Colon (tissue), 2 donors: ENCODE measurements around the gene L1TD1.
"Not testable (repeated sequence)": the region's sequence is repeated elsewhere in the genome, so short reads cannot be mapped to it uniquely, and the experiment has no call there.

ENCODE experiments used
- FAIRE-seq: peaks from 2 replicates; lab custom pipeline; 2012; peaks lifted over from hg19 to GRCh38; lab: Jason Lieb, UNC
- donor health status: control.
- donor health status: control.

The L1TD1 gene

DNA sequence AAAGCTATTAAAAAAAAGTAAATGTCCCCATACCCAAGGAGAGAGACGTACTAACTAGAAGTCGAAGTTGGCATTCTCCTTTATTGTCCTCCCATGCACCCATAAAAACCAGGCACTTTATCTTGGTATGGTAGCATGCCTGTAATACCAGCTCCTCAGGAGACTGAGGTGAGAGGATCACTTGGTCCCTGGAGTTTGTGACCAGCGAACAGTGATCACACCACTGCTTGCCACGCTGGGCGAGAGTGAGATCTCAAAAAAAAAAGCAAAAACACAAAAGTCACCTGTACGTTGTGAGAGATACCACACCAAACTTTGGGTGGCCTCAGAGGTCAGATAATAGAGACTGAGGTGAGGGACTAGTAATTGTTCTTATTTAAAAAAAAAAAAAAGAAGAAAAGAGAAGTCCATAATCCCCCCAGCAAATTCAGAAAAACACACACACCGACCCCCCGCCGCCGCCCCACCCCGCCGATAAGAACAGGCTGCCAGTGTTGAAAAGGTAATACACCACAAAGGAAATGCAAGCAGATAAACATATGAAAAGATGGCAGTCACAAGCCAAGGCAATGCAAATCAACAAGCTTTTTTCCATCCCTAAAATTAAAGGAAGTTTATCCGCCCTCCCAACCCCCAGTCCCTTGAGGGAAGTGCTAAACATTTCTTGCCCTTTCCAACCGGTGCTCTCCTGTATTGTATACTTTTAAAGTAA lies 3.6 kb downstream of the L1TD1 start:
- FAIRE-seq: no peak

DNA sequence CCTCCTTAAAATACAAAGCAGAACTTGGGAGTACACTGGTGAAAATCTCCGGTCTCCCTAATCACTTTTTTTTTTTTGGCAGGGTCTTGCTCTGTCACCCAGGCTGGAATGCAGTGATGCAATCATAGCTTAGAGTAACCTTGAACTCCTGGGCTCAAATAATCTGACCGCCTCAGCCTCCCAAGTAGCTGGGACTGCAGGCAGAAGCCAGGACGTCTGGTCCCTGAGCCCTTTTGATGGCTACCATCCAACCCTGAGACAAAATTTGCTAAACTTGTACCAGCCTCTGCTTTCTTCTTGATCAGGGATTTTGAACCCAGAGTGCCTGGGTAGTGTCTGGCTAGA lies 4.1 kb downstream of the L1TD1 start:
- FAIRE-seq: no peak

DNA sequence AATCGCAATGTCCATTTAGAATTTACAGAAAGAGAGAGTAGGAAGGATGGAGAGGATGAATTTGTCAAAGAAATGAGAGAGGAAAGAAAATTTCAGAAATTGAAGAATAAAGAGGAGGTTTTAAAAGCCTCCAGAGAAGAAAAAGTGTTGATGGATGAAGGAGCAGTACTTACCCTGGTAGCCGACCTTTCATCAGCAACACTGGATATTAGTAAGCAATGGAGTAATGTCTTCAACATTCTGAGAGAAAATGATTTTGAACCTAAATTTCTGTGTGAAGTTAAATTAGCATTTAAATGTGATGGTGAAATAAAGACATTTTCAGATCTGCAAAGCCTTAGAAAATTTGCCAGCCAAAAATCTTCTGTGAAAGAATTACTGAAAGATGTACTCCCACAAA lies 12.5 kb downstream of the L1TD1 start:
- FAIRE-seq: no peak

DNA sequence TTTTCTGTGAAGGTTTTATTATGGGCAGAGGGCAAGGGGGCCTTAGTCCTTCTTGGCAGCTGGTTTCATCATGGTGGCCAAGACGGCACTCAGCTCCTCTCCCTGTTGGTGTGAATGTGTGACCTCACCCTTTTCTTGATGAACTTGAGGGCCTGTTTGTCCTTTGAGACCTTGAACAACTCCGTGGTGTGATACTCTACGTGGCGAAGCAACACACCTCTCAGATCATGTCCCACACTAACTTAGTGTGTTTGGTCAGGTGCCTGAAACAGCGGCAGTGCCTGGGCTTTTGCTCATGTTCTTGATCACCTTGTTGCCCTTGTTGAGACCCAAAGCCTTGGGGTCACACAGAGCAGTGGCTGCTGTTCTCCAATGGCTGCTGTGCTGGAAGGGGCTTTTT lies 13.4 kb downstream of the L1TD1 start:
- no peak for FAIRE-seq

DNA sequence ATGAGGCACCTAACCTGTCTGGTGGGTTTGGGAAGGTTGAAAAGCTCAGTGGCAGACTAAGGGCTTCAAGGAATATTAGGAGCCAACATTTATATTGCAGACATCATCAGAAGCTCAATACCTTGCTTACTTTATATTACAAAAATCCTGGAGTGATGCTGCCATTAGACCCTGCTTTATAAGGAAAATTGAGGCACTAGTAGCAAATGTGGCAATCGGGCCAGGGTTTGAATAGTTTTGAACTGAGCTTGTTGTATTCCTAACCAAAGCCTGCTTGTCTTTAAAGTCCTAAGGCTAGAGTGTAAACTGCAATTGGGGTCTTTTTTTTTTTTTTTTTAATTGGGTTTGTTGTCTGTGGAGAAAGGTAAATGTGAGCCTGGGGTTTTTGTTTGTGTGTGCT lies 14.3 kb downstream of the L1TD1 start:
- FAIRE-seq: no peak

DNA sequence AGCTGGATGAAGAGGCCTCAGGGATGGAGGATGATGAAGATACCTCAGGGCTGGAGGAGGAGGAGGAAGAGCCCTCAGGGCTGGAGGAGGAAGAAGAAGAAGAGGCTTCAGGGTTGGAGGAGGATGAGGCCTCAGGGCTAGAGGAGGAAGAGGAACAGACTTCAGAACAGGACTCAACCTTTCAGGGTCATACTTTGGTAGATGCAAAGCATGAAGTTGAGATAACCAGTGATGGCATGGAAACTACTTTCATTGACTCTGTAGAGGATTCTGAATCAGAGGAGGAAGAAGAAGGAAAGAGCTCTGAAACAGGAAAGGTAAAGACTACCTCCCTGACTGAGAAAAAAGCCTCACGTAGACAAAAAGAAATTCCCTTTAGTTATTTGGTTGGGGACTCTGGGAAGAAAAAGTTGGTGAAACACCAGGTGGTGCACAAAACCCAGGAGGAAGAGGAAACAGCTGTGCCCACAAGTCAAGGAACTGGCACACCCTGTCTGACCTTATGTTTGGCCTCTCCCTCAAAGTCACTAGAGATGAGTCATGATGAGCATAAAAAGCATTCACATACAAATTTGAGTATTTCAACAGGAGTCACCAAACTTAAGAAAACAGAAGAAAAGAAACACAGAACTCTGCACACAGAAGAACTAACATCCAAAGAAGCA lies 15.4 kb downstream of the L1TD1 start:
- no peak for FAIRE-seq

DNA sequence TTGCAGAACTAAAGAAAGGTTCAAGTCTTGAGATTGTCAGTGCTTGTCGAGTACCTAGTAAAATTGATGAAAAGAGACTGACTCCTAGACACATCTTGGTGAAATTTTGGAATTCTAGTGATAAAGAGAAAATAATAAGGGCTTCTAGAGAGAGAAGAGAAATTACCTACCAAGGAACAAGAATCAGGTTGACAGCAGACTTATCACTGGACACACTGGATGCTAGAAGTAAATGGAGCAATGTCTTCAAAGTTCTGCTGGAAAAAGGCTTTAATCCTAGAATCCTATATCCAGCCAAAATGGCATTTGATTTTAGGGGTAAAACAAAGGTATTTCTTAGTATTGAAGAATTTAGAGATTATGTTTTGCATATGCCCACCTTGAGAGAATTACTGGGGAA lies 16.3 kb downstream of the L1TD1 start:
- FAIRE-seq: no peak

DNA sequence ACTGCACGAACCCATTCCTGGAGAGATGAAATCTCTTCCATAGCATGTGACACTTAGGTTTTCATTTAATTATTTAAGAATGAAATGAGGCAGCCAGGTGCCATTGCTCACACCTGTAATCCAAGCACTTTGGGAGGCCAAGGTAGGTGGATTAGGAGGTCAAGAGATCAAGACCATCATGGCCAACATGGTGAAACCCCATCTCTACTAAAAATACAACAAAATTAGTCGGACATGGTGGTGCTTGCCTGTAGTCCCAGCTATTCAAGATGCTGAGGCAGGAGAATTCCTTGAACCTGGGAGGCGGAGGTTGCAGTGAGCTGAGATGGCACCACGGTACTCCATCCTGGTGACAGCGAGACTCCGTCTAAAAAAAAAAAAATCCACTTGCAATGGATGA lies 17.8 kb downstream of the L1TD1 start:
- no peak for FAIRE-seq

DNA sequence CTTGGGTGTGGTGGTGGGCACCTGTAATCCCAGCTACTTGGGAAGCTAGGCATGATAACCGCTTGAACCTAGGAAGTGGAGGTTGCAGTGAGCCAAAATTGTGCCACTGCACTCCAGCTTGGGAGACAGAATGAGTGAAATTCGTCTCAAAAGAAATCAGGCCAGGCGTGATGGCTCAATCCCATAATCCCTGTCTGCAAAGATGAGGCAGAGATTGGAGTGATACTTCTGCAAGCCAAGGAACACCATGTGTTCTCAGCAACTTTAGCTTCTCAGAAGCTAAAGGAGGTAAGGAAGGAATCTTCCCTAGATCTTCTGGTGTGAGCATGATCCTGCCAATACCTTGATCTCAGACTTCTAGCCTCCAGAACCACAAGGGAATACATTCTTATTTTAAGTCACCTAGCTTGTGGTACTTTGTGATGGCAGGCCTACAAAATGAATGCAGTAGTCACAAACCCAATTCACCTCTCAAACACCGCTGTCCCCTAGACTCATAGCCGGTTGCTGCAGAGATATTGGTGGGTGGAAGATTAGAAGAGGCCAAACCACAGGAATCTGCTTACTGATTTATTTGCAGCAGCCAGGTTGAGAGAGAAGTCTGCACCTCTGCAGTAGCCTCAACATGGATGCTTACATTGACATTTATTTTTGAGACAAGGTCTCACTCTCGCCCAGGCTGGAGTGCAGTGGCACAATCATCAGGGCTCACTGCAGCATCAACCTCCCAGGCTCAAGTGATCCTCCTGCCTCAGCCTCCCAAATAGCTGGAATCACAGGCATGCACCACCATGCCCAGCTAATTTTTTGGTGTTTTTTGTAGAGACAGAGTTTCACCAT lies 18.6 kb downstream of the L1TD1 start:
- no peak for FAIRE-seq

DNA sequence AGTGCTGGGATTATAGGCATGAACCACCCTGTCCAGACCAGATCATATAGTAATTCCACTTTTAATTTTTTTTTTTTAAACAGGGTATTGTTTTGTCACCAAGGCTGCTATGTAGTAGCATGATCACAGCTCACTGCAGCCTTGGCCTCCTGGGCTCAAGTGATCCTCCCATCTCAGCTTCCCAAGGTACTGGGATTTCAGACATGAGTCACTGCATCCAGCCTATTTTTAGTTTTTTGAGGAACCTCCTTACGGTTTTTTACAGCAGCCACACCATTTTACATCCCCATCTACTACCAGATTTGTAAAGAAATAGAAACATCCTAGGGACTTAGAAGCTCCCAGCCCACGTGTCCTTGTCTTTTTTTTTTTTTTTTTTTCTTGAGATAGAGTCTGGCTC lies 24.0 kb downstream of the L1TD1 start:
- FAIRE-seq: no peak

DNA sequence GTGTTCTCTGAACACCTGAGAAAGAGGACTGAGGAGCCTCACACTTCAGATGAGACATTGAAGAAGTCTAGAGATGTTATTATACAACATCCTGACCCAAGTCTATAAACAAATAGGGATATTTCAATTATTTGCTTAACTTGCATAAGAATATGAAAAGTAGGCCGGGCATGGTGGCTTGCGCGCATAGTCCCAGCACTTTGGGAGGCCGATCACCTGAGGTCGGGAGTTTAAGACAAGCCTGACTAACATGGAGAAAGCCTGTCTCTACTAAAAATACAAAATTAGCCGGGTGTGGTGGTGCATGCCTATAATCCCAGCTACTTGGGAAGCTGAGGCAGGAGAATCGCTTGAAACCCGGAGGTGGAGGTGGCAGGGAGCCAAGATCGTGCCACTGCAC lies 25.8 kb downstream of the L1TD1 start:
- FAIRE-seq: not testable (repeated sequence)

DNA sequence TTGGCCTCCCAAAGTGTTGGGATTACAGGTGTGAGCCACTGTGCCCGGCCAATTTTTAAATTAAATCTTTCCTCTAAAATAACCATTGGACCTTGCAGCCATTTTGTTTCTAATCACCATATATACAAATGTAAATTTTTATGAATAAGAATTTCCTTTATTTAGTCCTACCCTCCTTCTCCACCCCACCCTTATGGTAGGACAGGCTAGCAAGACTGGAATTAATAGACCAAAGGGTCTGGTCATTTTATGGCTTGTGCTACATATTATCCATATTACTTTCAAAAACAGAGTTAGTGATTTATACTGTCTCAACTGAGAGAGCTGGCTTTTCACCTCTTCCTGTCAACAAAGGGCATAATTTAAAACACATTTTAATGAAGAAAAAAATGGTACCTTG lies 26.5 kb downstream of the L1TD1 start:
- no peak for FAIRE-seq

DNA sequence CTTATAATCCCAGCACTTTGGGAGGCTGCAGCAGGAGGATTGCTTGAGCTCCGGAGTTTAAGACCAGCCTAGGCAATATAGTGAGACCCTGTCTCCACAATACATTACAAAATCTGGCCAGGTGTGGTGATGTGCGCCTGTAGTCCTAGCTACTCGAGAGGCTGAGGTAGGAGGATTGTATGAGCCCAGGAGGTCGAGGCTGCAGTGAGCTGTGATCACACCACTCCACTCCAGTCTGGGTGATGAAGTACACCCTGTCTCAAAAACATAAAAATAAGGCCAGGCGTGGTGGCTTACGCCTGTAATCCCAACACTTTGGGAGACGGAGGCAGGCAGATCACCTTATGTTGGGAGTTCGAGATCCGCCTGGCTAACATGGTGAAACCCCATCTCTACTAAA lies 27.7 kb downstream of the L1TD1 start:
- no peak for FAIRE-seq

DNA sequence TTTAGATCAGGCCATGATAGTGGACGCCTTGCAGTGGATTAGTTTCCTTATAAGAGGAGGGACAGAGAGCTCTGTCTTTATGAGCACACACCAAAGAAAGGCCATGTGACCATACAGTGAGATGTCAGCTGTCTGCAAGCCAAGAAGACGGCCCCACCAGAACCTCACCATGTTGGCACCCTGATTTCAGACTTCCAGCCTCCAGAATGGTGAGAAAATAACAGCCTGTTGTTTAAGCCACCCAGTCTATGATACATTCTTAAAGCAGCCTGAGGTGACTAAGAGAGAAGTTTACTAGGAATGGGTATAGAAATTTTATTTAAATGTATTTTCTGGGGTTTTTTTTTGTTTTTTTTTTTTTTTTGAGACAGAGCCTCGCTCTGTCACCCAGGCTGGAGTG lies 29.5 kb downstream of the L1TD1 start:
- no peak for FAIRE-seq

DNA sequence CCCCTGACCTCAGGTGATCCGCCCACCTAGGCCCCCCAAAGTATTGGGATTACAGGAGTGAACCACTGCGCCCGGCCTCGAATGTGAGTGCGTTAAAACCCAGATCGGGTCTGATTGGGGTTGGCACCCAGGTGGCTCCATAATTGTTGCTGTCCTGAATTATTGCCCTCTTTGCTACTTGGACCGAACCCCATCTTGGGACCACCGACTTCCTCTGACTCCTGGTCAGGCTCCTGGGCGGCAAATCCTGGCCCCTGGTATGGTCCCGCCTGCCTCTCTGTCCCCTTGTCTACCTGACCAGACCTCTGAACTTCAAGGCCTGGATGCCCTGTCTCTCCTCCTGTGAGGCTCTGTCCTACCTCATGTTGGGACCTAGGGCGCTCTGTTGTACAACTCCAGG lies 32.8 kb downstream of the L1TD1 start:
- FAIRE-seq: no peak

DNA sequence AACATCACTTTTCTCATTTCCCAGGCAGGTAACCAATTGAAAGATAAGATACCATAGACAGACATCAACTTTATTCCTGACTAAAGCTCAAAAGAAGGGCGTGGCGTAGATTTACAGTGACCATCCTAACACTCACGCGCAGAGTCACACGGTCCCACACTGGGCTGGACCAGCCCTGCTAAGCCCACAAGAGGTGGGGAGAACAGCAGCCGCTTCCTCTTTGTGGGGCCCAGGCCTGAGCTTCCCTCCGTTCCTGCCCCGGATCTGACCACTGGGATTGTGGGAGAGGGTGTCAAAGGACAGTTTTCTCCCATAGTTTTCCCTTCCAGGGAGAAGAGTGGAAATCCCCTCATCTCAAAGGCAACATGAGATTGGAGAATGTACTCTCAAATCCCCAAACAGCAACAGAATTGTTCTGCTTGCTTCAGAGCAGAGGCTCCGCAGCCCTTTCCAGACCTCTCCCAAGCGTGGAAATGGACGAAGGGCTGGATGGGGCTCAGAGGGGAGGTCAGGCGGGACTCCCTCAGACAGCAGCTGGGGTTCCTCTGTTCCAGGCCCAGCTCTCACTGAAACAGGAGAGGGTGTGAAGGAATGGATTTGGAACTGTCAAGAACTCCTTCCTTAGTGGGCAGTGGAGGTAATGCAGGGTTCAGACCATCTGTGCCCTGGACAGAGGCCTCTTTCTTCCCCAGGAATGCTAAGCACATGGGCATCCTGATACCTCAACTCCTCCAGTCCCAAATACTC lies 33.7 kb downstream of the L1TD1 start:
- no peak for FAIRE-seq

DNA sequence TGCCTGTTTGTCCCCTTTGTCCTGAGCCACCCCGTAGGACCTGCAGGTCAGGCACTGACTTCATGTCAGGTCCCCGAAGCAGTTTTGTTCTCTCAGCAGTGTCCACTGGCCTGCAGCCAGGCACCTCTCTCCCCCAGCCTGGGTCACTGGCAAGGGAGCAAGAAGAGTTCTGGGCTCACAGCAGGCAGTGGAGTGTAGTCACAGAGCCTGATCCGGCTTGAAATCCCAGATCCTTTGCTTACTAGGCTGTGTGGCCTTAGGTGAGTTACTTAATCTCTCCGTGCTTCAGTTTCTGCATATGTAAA lies 34.2 kb downstream of the L1TD1 start:
- FAIRE-seq: no peak

DNA sequence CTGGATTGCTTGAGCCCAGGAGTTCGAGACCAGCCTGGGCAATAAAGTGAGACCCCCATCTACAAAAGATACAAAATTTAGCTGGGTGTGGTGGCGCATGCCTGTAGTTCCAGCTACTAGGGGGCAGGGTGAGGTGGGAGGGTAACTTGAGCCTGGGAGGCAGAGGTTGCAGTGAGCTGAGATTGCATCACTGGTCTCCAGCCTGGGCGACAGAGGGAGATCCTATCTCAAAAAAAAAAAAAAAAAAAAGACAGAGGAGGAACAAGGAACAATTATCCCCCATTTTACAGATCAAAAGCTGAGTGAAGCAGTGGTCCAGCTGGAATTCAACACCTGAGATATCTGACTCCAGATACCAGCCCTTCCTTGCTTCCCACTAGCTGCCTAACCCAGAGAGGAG lies 34.8 kb downstream of the L1TD1 start:
- FAIRE-seq: no peak

DNA sequence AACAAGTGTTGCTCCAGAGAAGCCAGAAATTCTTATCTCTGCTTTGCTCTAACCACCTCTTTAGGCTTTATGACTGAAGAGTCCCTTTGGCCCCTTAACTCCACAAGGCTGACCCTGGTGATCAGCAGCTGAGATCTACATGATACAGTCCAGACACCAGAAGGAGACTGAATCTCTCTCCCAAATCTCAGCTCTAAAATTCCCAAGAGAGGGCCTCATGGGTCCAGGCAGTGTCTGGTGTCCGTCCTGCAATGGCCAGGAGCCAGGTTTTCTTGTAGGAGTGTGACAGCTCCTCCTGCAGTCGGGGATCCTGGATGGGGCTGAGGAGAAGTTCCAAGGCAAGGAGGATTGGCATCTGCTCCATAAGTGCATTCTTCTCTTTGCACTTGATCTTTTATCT lies 35.3 kb downstream of the L1TD1 start:
- FAIRE-seq: no peak

DNA sequence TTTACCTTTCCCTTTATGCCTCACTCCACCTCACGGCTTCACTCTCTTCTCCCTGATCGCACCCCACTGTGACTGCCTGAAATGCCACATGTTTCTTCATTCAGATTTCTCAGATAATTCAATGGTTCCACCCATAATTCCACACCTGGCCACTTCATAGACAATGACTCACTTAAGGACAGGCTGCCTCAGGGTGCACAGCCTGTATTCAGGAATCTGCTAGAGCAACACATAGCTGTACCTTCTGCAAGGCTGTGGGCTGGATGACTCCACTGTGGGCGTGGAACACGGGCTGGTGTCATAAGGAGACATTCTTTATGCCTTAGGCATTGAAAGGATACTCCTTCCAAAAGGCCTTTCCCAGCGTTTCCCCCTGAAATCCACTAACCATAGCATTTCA lies 36.1 kb downstream of the L1TD1 start:
- no peak for FAIRE-seq

DNA sequence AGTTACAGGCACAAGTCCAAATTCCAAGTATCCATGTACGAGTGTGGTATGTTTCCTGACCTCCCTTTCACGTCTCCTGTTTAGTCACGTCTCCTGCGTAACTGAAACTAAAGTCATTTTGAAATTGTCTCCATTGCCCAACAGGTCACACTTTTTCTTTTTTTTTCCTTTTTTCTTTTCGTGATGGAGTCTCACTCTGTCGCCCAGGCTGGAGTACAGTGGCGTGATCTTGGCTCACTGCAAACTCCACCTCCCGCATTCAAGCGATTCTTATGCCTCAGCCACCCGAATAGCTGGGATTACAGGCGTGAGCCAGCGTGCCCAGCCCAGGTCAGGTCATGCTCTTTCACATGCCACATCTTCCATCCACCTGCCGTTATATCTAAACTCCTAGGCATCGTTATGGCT lies 38.2 kb downstream of the L1TD1 start:
- FAIRE-seq: no peak

DNA sequence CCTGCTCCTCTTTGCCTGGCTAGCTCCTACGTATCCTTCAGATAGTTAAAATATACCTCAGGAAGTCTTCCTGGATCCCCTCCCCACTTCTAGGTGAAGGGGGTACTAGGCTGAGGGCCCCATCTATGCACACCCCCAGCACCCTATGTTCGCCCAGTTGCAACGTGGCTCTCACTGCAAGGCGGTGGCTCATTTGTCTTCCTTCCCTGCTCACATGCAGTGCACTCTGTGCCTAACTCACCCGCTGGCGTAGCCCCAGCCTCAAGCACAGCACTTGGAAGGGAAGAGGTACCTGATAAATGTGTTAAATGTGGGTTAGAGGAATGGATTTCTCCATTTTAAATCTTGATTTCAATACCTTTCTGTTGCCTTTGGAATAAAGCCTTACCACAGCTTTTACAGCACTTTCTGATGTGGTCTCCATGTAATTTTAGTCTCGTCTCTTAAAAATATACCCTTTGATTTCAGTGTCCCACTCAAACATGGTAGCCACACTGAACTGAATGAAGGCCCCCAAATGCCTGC lies 39.3 kb downstream of the L1TD1 start:
- FAIRE-seq: no peak

DNA sequence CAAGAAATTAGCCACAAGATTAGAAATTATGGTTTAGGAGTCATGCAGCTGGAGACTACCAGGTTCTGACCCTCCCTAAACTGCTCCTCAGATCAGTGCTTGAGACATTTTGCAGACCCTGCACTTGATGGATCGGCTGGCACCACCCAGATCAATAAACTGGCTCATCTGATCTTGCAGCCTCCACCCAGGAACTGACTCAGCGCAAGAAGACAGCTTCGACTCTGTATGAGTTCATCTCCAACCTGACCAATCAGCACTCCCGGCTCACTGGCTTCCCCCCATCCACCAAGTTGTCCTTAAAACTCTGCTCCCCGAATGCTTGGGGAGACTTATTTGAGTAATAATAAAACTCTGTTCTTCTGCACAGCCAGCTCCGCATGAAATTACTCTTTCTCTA lies 40.0 kb downstream of the L1TD1 start:
- no peak for FAIRE-seq
